GM12891 (cell line): ENCODE results near the gene TMCC2.

Source experiments
- DNase-seq: peaks from one replicate; pipeline ENCODE4 v3.0.0; 2011; ENCODE audit warnings: low spot score; ENCODE audit not compliant: insufficient read length
- FAIRE-seq: peaks from 2 replicates; lab custom pipeline; 2011; peaks lifted over from hg19 to GRCh38; lab: Jason Lieb, UNC
- PAX5 ChIP-seq: IDR thresholded peaks from 2 replicates; pipeline ENCODE4 v1.6.1; 2011; ENCODE audit warnings: low read length, moderate library complexity, mild to moderate bottlenecking; ENCODE audit not compliant: insufficient read depth, severe bottlenecking
- POLR2A ChIP-seq: IDR thresholded peaks from 2 replicates; pipeline ENCODE4 v1.6.1; 2011; ENCODE audit warnings: low read depth, low read length, control low read depth
- POLR2AphosphoS5 ChIP-seq: IDR thresholded peaks from 2 replicates; pipeline ENCODE4 v1.6.1; 2011; ENCODE audit warnings: low read depth, low read length, control low read depth
- POU2F2 ChIP-seq: IDR thresholded peaks from 2 replicates; pipeline ENCODE4 v1.6.1; 2011; ENCODE audit warnings: low read depth, mild to moderate bottlenecking, control low read depth, low read length, moderate library complexity
- SPI1 ChIP-seq: IDR thresholded peaks from 2 replicates; pipeline ENCODE4 v1.6.1; 2011; ENCODE audit warnings: low read depth, low read length, control low read depth
- TAF1 ChIP-seq: IDR thresholded peaks from 2 replicates; pipeline ENCODE4 v1.6.1; 2011; ENCODE audit warnings: low read depth, low read length, control low read depth

The TMCC2 gene

GRCh38 chr1:205259324-205259832 is 31.6 kb downstream of the TMCC2 start:
- TF ChIP-seq PAX5 (no peak), SPI1 (no peak), POLR2AphosphoS5 (no peak), TAF1 (no peak), POLR2A (no peak), POU2F2 (no peak)
- DNase-seq (no peak), FAIRE-seq (no peak)

GRCh38 chr1:205259998-205260397 is 32.3 kb downstream of the TMCC2 start:
- TF ChIP-seq PAX5: no peak
- TF ChIP-seq SPI1: no peak
- TF ChIP-seq TAF1: no peak
- TF ChIP-seq POLR2A: no peak
- no peak for TF ChIP-seq POU2F2
- no peak for TF ChIP-seq POLR2AphosphoS5
- FAIRE-seq (no peak), DNase-seq (no peak)

- FAIRE-seq (no peak), DNase-seq (no peak)
- TF ChIP-seq POLR2A: no peak
- TF ChIP-seq POU2F2: no peak
- TF ChIP-seq SPI1: no peak
- TF ChIP-seq TAF1: no peak
- no peak for TF ChIP-seq POLR2AphosphoS5
- TF ChIP-seq PAX5: no peak
Measured at GRCh38 chr1:205260948-205261732, 33.4 kb downstream of the TMCC2 start.

- TF ChIP-seq SPI1: no peak
- TF ChIP-seq PAX5: no peak
- TF ChIP-seq POU2F2: no peak
- TF ChIP-seq TAF1: no peak
- no peak for TF ChIP-seq POLR2A
- no peak for TF ChIP-seq POLR2AphosphoS5
- DNase-seq (no peak), FAIRE-seq (no peak)
Measured at GRCh38 chr1:205261946-205262691, 34.4 kb downstream of the TMCC2 start.

- no peak for FAIRE-seq
- TF ChIP-seq POLR2A (no peak), PAX5 (no peak), POU2F2 (no peak), POLR2AphosphoS5 (no peak), TAF1 (no peak), SPI1 (no peak)
Measured at GRCh38 chr1:205262731-205263171, 35.0 kb downstream of the TMCC2 start.

GRCh38 chr1:205263580-205264190 is 35.9 kb downstream of the TMCC2 start:
- no peak for TF ChIP-seq SPI1
- no peak for TF ChIP-seq POLR2AphosphoS5
- TF ChIP-seq POLR2A: no peak
- TF ChIP-seq TAF1: no peak
- no peak for TF ChIP-seq PAX5
- TF ChIP-seq POU2F2: no peak

More at GRCh38 chr1:205262731-205263171, 35.0 kb downstream of the TMCC2 start:
- DNase-seq: no peak

GRCh38 chr1:205266611-205267305 is 39.0 kb downstream of the TMCC2 start:
- TF ChIP-seq TAF1 (no peak), POU2F2 (no peak), PAX5 (no peak), POLR2A (no peak), SPI1 (no peak), POLR2AphosphoS5 (no peak)
- DNase-seq: no peak
- FAIRE-seq: no peak

More at GRCh38 chr1:205263580-205264190, 35.9 kb downstream of the TMCC2 start:
- no peak for DNase-seq
- FAIRE-seq: no peak

GRCh38 chr1:205267306-205267902 is 39.7 kb downstream of the TMCC2 start:
- TF ChIP-seq POLR2A (no peak), TAF1 (no peak), SPI1 (no peak), POU2F2 (no peak), POLR2AphosphoS5 (no peak), PAX5 (no peak)
- no peak for FAIRE-seq
- no peak for DNase-seq
